Suprapubic skin (tissue), 4 donors: ENCODE measurements around the gene MTMR11. TPM values are rescaled to one million over a fixed set of nuclear protein-coding genes. Genes with fewer than 3 reads are reported as not detected.

ENCODE experiments used
- DNase-seq, 2 donors: peaks; one replicate each; pipeline ENCODE4 v3.0.0-alpha.2; 2019; ENCODE audit warnings: low spot score in 2 of 2
- H3K27ac ChIP-seq: fragments of 200-600 bp; sonication (generic); one replicate; pipeline ENCODE4 v1.5.1; 2019
- H3K27me3 ChIP-seq: fragments of 200-600 bp; sonication (generic); one replicate; pipeline ENCODE4 v1.5.1; 2019
- H3K36me3 ChIP-seq: fragments of 200-600 bp; sonication (generic); one replicate; pipeline ENCODE4 v1.5.1; 2019
- H3K4me1 ChIP-seq: fragments of 200-600 bp; sonication (generic); one replicate; pipeline ENCODE4 v1.5.1; 2019
- H3K4me3 ChIP-seq: fragments of 200-600 bp; sonication (generic); one replicate; pipeline ENCODE4 v1.5.1; 2019; ENCODE audit warnings: mild to moderate bottlenecking
- H3K9me3 ChIP-seq: fragments of 200-600 bp; sonication (generic); one replicate; pipeline ENCODE4 v1.5.1; 2019
- EP300 ChIP-seq: sonication (generic); formaldehyde crosslinking; IDR thresholded peaks from one replicate; pipeline ENCODE4 v1.6.1; 2017; ENCODE audit warnings: antibody characterized with exemption
- POLR2A ChIP-seq, 2 donors: fragments of 450-650 bp; IDR thresholded peaks; one replicate each; pipeline ENCODE4 v1.6.1; 2017; ENCODE audit warnings: antibody characterized with exemption in 2 of 2, mild to moderate bottlenecking in 2 of 2, moderate library complexity in 2 of 2
- POLR2AphosphoS5 ChIP-seq, 3 donors: sonication (generic); formaldehyde crosslinking; IDR thresholded peaks; one replicate each; pipeline ENCODE4 v1.6.1; 2017; ENCODE audit warnings: antibody characterized with exemption in 3 of 3
- WGBS: methylation state at CpG from one replicate; pipeline ENCODE4 v1.1.5; 2018; 5-methylcytosine and 5-hydroxymethylcytosine counted together
- total RNA-seq, 4 donors: library from RNA; depleted of rRNA; stranded (reverse); fragments of >200 nt; gene quantifications; one replicate each; pipeline ENCODE4 v1.1.0, GENCODE V29; 2016
- TF ChIP-seq, protein P1 (sequence below), 2 donors: fragments of 200-600 bp in 1 of 2; fragments of 450-650 bp in 1 of 2; sonication (generic) in 1 of 2; IDR thresholded peaks; one replicate each; pipeline ENCODE4 v1.5.1; 2016 to 2019; ENCODE audit warnings: antibody characterized with exemption in 2 of 2, mild to moderate bottlenecking in 1 of 2, moderate library complexity in 1 of 2

Gene MTMR11
- total RNA-seq, 4 donors from 2014 or later = 13.5 to 40.3 (median 22.0) TPM

DNA sequence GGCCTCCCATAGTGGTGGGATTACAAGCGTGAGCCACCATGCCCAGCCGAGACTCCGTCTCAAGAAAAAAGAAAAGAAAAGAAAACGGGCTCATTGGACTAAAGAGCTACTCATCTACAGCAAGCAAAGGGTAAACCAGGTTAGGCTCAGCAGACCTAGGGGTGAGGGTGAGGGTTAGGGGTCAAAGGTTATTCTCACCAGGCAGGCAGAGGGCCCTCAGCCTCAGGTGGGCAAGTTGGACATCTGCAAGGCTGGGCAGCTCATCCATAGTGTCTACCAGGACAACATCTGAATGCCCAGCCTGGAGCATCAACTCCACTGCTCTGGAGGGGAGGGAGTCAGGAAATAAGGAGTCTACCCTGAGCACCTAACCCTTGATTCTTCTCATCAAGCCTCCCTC, 3.5 kb downstream of the MTMR11 start:
- H3K27me3 ChIP-seq = no peaks in the 10 kb centered on the region
- WGBS = 96% methylated on average over 4 of the region's 4 CpGs
- no peaks in the 10 kb centered on the region for H3K9me3 ChIP-seq
- peaks cover 33% of the 10 kb centered on the region for H3K4me1 ChIP-seq
- DNase-seq = no peak
- H3K4me3 ChIP-seq = no peak overlapping the region
- peaks cover 24% of the 10 kb centered on the region for H3K36me3 ChIP-seq
- TF ChIP-seq, protein P1, sequence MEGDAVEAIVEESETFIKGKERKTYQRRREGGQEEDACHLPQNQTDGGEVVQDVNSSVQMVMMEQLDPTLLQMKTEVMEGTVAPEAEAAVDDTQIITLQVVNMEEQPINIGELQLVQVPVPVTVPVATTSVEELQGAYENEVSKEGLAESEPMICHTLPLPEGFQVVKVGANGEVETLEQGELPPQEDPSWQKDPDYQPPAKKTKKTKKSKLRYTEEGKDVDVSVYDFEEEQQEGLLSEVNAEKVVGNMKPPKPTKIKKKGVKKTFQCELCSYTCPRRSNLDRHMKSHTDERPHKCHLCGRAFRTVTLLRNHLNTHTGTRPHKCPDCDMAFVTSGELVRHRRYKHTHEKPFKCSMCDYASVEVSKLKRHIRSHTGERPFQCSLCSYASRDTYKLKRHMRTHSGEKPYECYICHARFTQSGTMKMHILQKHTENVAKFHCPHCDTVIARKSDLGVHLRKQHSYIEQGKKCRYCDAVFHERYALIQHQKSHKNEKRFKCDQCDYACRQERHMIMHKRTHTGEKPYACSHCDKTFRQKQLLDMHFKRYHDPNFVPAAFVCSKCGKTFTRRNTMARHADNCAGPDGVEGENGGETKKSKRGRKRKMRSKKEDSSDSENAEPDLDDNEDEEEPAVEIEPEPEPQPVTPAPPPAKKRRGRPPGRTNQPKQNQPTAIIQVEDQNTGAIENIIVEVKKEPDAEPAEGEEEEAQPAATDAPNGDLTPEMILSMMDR (IDR thresholded peaks at IDR 0.05) = no peak
- TF ChIP-seq POLR2AphosphoS5 (IDR thresholded peaks at IDR 0.05) (no peak), EP300 (no peak), POLR2A (IDR thresholded peaks at IDR 0.05) (no peak)
- no peak overlapping the region for H3K27ac ChIP-seq

DNA sequence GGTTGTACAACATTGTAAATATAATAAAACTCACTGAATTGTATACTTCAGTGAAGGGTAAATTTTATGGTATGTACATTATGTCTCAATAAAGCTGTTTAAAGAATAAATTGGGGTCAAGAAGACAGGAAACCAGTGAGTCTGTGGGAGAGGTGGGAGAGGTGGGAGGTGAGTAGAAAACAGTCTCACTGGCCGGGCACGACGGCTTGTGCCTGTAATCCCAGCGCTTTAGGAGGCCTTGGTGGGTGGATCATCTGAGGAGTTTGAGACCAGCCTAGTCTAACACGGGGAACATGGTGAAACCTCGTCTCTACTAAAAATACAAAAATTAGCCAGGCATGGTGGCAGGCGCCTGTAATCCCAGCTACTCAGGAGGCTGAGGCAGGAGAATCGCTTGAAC, 4.2 kb downstream of the MTMR11 start:
- Histone ChIP-seq H3K4me1 (peaks cover 28% of the 10 kb centered on the region), H3K9me3 (no peaks in the 10 kb centered on the region), H3K27me3 (no peaks in the 10 kb centered on the region), H3K36me3 (peaks cover 24% of the 10 kb centered on the region), H3K4me3 (no peak overlapping the region), H3K27ac (no peak overlapping the region)
- DNase-seq = no peak
- TF ChIP-seq, protein P1 (IDR thresholded peaks at IDR 0.05) = no peak
- WGBS = 95% methylated on average over 8 of the region's 8 CpGs

DNA sequence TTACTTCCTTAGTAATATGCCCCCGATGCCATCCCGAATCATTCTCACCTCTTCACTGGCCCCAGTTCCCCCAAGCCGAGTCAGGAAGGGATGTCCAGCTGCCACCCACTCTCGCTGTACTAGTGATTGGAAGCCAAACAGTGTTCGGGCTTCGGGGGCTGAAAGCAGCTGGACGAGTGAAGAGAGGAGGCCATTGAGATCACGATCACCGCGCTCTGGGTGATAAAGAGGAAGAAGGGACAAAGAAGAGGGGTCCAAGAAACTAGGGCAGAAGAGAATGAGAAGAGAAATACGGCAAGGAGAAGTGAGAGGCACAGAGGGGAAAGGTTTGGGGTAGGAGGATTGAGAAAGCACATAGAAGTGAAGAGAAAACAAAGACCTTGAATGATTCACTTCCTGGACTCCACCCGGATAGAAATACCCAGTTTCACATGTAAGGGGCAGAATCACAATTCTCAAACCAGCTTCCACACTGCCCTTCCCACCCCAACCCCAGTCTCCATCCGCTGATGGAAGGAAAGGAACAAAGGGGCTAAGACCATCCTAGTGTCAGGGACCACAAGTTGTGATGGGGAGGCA, 5.4 kb downstream of the MTMR11 start:
- no peak overlapping the region for H3K27ac ChIP-seq
- TF ChIP-seq EP300 (no peak), POLR2A (IDR thresholded peaks at IDR 0.05) (no peak), POLR2AphosphoS5 (IDR thresholded peaks at IDR 0.05) (no peak)
- TF ChIP-seq, protein P1 (IDR thresholded peaks at IDR 0.05) = no peak
- H3K27me3 ChIP-seq = no peaks in the 10 kb centered on the region
- no peak for DNase-seq
- H3K36me3 ChIP-seq = peaks cover 26% of the 10 kb centered on the region
- WGBS = 89% methylated on average over 13 of the region's 13 CpGs
- peaks cover 27% of the 10 kb centered on the region for H3K4me1 ChIP-seq
- no peak overlapping the region for H3K4me3 ChIP-seq
- no peaks in the 10 kb centered on the region for H3K9me3 ChIP-seq

DNA sequence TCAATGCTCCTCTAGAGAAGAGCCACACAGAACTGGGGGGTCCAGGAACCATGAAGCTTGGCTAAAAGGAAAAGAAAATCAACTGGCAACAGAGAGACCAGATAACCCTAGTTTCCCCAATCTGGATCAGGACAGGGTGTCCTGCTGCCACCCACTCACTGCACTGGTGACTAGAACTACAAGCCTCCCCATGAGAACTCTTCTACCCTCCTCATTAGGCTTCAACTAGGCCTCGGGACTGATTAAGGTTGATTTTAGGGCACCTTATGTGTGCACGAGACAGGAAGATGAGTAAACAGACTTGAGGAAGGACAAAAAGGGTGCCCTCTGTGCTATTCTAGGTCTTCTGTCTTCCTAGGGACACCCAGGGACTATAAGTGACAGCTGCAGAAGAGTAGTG, 6.8 kb downstream of the MTMR11 start:
- Histone ChIP-seq H3K27me3 (no peaks in the 10 kb centered on the region), H3K27ac (no peak overlapping the region), H3K9me3 (no peaks in the 10 kb centered on the region), H3K36me3 (peaks cover 40% of the 10 kb centered on the region), H3K4me3 (no peak overlapping the region), H3K4me1 (peaks cover 32% of the 10 kb centered on the region)
- DNase-seq = no peak
- 100% methylated on average over 2 of the region's 2 CpGs for WGBS
- no peak for TF ChIP-seq POLR2A (IDR thresholded peaks at IDR 0.05)
- no peak for TF ChIP-seq EP300
- no peak for TF ChIP-seq POLR2AphosphoS5 (IDR thresholded peaks at IDR 0.05)
- TF ChIP-seq, protein P1 (IDR thresholded peaks at IDR 0.05) = no peak

DNA sequence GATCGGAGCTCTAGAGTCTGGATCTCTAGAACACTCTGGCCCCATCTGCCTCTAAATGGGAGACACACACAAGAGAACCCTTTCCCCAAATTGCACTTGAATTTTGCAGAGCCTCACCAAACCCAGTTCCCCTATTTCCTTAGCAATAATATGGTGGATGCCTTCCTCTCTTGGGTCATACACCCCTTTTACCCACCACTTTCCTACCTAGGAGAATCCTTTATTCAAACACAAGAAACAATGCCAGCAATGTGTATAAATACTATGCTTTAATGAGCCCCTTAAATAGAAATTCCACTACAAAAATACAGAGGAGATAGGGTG, 8.3 kb downstream of the MTMR11 start:
- TF ChIP-seq, protein P1 (IDR thresholded peaks at IDR 0.05) = no peak
- TF ChIP-seq POLR2AphosphoS5 (IDR thresholded peaks at IDR 0.05) (no peak), EP300 (no peak), POLR2A (IDR thresholded peaks at IDR 0.05) (no peak)
- H3K4me1 ChIP-seq = peaks cover 32% of the 10 kb centered on the region
- H3K36me3 ChIP-seq = peaks cover 54% of the 10 kb centered on the region
- DNase-seq = no peak
- H3K27ac ChIP-seq = peak overlapping the region; percentile 96
- no peaks in the 10 kb centered on the region for H3K27me3 ChIP-seq
- peak overlapping the region; percentile 97 for H3K4me3 ChIP-seq
- no peaks in the 10 kb centered on the region for H3K9me3 ChIP-seq
- 0% methylated on average over 1 of the region's 1 CpG for WGBS
